LNCaP clone FGC (cell line): ENCODE measurements around the gene ANKH.
A peak's percentile ranks its signal among the peaks of the same experiment; 100 is the strongest.

ENCODE experiments used
- DNase-seq: peaks from one replicate; pipeline ENCODE4 v3.0.0-alpha.2; 2011; ENCODE audit warnings: low read depth
- H3K4me3 ChIP-seq: 2 replicates; pipeline ENCODE4 v1.5.1; 2011; ENCODE audit warnings: mild to moderate bottlenecking, low read depth, low read length, control low read depth
- CTCF ChIP-seq: IDR thresholded peaks from 2 replicates; pipeline ENCODE4 v1.5.1; 2012; ENCODE audit warnings: mild to moderate bottlenecking; ENCODE audit not compliant: control insufficient read depth, insufficient read depth; ENCODE audit errors: extremely low read depth

Gene ANKH

GRCh38 chr5:14859980-14860379 lies 11.6 kb downstream of the ANKH start:
- DNase-seq = no peak
- no peak for TF ChIP-seq CTCF
- H3K4me3 ChIP-seq = no peak overlapping the region

GRCh38 chr5:14859150-14859549 lies 12.4 kb downstream of the ANKH start:
- no peak for TF ChIP-seq CTCF
- DNase-seq = no peak

GRCh38 chr5:14855366-14855765 lies 16.2 kb downstream of the ANKH start:
- no peak for TF ChIP-seq CTCF
- no peak for DNase-seq
- no peak overlapping the region for H3K4me3 ChIP-seq

More at GRCh38 chr5:14859150-14859549, 12.4 kb downstream of the ANKH start:
- no peak overlapping the region for H3K4me3 ChIP-seq

- no peak for DNase-seq
- H3K4me3 ChIP-seq = no peak overlapping the region
- no peak for TF ChIP-seq CTCF
Measured at GRCh38 chr5:14854799-14855198, 16.8 kb downstream of the ANKH start.

- peak; percentile 83 for DNase-seq
- no peak for TF ChIP-seq CTCF
- H3K4me3 ChIP-seq = no peak overlapping the region
Measured at GRCh38 chr5:14853685-14854084, 17.9 kb downstream of the ANKH start.

GRCh38 chr5:14852779-14853178 lies 18.8 kb downstream of the ANKH start:
- TF ChIP-seq CTCF = no peak
- no peak for DNase-seq
- H3K4me3 ChIP-seq = no peak overlapping the region

- TF ChIP-seq CTCF = no peak
- no peak for DNase-seq
- H3K4me3 ChIP-seq = no peak overlapping the region
Measured at GRCh38 chr5:14851999-14852526, 19.5 kb downstream of the ANKH start.
